ENCODE data around the gene IL22RA1.

The IL22RA1 gene

GRCh38 chr1:24111996-24112779, 30.8 kb downstream of the IL22RA1 start, which contains the start of gene MYOM3:
MYOM3 (minus strand) TSS chr1:24112135; CDS start chr1:24108636, 3,499 bp downstream.
- DNase-seq (ENCODE audit: low spot score), result no peak

DNA sequence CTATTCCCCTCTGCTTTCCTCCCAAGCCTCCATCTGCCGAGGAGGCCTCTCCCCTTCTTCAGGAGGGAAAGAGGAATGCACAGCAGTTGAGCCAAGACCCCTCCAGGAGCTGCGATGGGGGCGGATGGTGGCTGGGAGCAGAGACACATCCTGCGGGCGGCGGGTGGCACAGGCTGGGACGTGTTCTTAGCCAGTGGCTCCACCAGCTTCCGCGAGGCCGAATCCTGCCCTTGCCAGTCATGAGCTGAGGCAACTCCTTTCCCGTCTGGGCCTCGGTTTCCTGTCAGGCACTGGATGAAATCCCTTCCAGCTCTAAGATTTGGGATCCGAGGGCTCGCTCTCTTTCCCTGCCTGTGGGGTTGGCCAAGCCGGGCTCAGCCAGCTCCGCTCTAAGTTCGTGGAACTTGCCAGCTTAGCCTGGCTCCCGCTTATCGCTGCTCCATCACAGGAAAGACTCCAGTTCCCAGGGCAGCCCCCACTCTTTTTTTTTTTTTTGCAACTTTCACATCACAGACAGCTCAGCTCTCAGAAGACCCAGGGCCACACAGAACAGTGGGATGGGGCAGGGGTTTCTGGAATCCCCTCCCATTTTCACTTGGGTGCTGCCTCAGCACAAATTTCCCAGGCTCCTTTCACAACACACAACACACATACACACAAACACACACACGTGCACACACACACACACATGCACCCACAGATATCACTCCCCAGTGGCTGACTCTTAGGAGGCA, 31.5 kb downstream of the IL22RA1 start:
- DNase-seq (ENCODE audit: low spot score), result no peak

GRCh38 chr1:24110642-24111261, 32.2 kb downstream of the IL22RA1 start:
- DNase-seq (ENCODE audit: low spot score), result no peak

GRCh38 chr1:24109686-24110475, 33.1 kb downstream of the IL22RA1 start:
- no peak for DNase-seq (ENCODE audit: low spot score)

- DNase-seq (ENCODE audit: low spot score), result no peak
Observed at GRCh38 chr1:24109166-24109483, 33.8 kb downstream of the IL22RA1 start.

- DNase-seq (ENCODE audit: low spot score), result no peak
Observed at GRCh38 chr1:24108334-24109165, 34.4 kb downstream of the IL22RA1 start.

GRCh38 chr1:24107462-24108138, 35.3 kb downstream of the IL22RA1 start:
- DNase-seq (ENCODE audit: low spot score), result no peak

GRCh38 chr1:24105368-24106160, 37.4 kb downstream of the IL22RA1 start:
- no peak for DNase-seq (ENCODE audit: low spot score)

DNA sequence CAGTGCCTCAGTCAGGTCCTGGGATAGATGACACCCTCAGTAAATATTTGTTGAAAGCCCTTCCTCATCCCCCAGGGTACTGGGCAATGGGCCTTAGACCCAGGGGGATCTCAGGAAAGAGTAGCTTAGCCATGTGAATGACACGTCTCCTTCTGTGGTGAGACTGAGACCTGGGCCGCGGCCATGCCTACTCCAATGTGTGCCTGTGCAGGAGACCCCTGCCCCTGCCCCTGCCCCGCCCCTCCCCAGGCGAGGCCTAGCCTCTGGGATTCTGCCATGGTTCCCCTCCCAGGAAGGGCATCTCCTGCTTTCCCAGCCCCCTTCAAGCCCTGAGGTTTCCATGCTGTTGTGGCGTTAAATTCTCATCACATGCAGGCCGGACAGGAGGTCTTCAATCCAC, 38.1 kb downstream of the IL22RA1 start:
- no peak for DNase-seq (ENCODE audit: low spot score)

GRCh38 chr1:24103879-24104278, 39.1 kb downstream of the IL22RA1 start:
- no peak for DNase-seq (ENCODE audit: low spot score)

- DNase-seq (ENCODE audit: low spot score), result no peak
Observed at GRCh38 chr1:24103408-24103807, 39.5 kb downstream of the IL22RA1 start.

- no peak for DNase-seq (ENCODE audit: low spot score)
Observed at GRCh38 chr1:24102961-24103360, 40.0 kb downstream of the IL22RA1 start.

- DNase-seq (ENCODE audit: low spot score), result no peak
Observed at GRCh38 chr1:24101796-24102586, 40.9 kb downstream of the IL22RA1 start.

DNA sequence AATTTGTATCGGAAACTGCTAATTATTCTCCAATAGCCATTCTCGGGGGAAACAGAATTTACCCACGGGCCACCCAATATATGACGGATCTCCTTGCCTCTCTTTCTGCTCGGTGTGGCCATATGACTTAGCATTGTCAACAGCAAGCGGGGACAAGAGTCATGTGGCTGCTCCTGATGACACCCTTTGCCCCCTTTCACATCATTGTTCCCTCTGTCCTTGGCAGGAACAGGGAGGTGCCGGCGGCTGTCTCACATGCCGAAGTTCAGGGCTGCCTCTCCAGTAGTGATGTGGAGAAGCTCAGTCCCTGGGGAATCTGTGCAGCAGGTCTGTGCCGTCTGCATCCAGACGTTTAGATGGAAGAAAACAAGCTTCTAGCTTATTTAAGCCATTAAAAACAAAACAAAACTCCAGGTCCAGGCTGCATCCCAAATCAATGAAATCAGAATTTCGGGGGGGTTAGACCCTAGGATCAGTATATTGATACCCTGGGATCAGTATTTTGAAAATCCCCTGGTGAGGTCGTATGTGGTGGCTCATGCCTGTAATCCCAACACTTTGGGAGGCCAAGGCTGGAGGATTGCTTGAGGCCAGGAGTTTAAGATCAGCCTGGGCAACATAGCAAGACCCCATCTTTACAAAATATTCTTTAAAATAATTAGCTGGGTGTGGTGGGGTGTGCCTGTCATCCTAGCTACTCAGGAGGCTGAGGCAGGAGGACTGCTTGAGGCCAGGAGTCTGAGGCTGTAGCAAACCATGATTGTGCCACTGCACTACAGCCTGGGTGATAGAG, 41.8 kb downstream of the IL22RA1 start:
- DNase-seq (ENCODE audit: low spot score), result no peak

- DNase-seq (ENCODE audit: low spot score), result no peak
Observed at GRCh38 chr1:24098943-24099638, 43.8 kb downstream of the IL22RA1 start.

- no peak for DNase-seq (ENCODE audit: low spot score)
Observed at GRCh38 chr1:24098102-24098501, 44.8 kb downstream of the IL22RA1 start.

GRCh38 chr1:24097663-24098062, 45.3 kb downstream of the IL22RA1 start:
- no peak for DNase-seq (ENCODE audit: low spot score)

DNA sequence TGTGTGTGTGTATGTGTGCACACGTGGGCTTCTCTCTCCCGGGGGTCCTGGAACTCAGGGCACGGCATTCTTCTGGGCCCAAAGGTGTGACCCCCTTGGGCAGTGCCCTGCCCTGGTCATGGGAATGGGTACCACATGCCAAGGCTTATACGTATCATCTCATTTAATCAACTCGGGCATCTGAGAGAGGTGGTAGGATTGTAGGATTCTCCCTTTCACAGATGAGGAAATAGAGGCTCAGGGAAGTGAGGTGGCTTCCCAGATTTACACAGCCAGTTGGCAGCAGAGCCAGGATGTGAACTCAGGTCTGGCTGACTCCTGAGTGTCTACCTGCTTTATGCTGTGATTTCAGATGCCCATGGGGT, 46.2 kb downstream of the IL22RA1 start:
- no peak for DNase-seq (ENCODE audit: low spot score)
